KOPT-K1 (cell line): ENCODE results near the gene SERINC4.

Experiments
- H3K27ac ChIP-seq: fragments of 200-600 bp; sonication (generic); 2 replicates; pipeline ENCODE4 v1.5.1; 2016; ENCODE audit warnings: antibody characterized with exemption, mild to moderate bottlenecking, low read depth, low read length; ENCODE audit not compliant: poor library complexity, severe bottlenecking
- H3K36me3 ChIP-seq: fragments of 200-600 bp; sonication (generic); 2 replicates; pipeline ENCODE4 v1.5.1; 2017; ENCODE audit warnings: antibody characterized with exemption, mild to moderate bottlenecking, low read length, moderate library complexity; ENCODE audit not compliant: insufficient read depth
- H3K9me3 ChIP-seq: fragments of 200-600 bp; sonication (generic); 2 replicates; pipeline ENCODE4 v1.5.1; 2017; ENCODE audit warnings: antibody characterized with exemption, low read length, mild to moderate bottlenecking; ENCODE audit not compliant: insufficient read depth, poor library complexity, severe bottlenecking

The SERINC4 gene

DNA sequence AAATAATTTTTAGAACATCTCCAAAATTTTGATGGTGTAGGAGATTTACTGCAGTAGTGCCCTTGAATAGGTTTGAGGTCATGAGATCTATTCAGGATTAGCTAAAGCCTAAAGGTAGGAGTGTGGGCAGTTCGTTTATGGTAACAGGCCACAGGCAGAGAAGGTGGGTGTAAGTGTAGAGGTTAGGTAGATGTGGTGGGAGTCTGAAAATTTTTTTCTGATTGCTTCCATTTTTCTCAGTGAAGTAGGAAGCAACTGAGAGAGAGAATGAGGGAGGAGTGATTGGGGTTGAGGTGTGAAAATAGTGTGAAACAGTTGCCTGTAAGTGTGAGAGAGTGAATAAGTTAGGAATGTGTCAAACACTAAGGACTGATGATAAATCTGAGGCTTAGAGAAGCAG is 21.0 kb downstream of the SERINC4 start:
- peaks cover 1% of the 10 kb centered on the region; the same call in 1 of the 2 replicates for H3K36me3 ChIP-seq
- H3K9me3 ChIP-seq, result no peaks in the 10 kb centered on the region
- no peak overlapping the region for H3K27ac ChIP-seq

- Histone ChIP-seq H3K36me3 (peaks cover 17% of the 10 kb centered on the region), H3K27ac (peak overlapping the region; percentile 80), H3K9me3 (no peaks in the 10 kb centered on the region)
These were observed 22.6 kb downstream of the SERINC4 start for GRCh38 chr15:43777267-43777914.

DNA sequence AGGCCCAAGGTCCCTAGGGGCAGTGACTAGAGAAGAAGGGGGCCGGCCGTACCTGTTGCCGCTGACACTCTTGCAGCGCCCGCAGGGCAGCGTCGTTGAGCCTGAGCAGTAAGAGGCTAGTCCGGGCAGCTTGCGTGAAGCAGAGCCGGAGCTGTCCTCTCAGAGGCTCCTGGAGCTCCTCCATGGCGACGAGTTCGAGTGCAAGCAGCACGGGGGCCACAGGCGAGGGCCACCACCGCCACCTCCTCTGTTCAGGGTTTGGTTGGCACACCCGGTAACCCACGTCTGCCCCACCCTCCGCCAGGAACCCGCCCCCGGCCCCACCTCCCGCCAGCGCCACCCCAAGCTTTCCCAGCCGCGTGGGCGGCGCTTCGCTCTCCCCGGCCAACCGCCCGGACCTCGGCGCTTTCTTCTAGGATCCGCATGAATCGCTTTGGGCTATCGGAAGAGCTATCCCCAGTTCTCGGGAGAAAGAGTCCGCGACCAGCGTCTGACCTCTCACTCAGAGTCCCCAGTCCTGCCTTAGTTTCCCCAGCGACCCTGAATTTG is 23.2 kb downstream of the SERINC4 start, which contains the start of gene ELL3:
TSS of gene ELL3 (minus strand) at position 249 of the 549 bp plus-strand sequence. CDS start at position 184, 65 bp downstream.
- H3K36me3 ChIP-seq, result peaks cover 23% of the 10 kb centered on the region
- H3K9me3 ChIP-seq, result no peaks in the 10 kb centered on the region
- peak within 1 kb of the TSS; percentile 80 for H3K27ac ChIP-seq

DNA sequence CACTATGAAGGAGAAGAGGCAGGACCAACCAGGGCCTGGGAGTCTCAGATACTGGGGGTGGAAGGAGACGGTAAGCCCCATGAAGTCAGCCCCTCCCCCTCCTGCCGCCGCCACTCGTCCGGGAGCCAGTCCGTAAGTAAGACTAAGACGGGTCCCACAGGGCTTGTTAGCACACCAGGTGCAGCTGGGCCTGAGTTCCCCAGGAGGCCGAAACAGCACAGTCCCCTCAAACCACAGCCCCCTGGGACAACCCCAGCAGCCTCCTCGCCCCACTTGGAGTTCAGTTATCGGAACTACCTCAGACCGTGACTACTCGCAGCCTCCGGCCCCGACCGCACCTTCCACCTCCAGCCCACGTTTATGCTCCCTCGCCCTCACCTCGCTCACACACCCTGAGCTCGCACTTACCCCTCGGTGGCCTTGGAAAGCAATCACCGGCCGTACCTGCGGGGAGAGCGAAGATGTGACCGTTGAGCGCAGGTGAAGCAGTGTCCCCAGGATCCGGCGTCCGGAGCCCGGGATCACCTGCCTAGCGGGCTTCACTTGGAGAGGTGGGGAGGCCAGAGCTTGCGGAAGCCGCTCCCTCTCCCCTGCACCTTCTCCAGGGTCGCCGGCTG is 23.8 kb downstream of the SERINC4 start:
- H3K27ac ChIP-seq, result peak overlapping the region; percentile 80
- H3K36me3 ChIP-seq, result peaks cover 29% of the 10 kb centered on the region
- H3K9me3 ChIP-seq, result no peaks in the 10 kb centered on the region

DNA sequence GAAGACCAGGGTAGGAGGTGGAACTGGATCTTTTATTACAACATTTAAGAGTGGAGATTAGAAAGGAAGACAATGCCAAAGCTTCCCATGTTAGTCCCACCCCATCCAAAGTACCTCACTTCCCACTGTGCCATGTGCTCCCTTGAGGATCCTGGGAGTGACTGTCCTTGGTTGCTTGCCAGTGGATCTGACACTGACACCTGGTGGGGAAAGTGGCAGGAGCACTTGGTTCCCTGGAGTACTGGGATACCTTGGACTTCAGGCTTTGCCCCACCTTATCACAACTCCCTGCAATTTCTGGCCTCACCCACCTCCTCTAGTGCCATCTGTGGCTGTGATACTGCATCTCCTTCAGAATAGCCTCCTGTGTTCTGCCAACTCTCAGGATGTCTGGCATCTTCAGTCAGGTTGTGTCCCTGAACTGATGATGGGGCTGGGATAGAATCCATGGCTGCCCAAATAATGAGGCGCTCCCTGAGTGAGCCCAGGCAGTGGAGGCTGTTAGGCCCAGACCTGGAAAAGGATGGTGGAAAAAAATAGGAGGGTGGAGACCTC is 24.5 kb downstream of the SERINC4 start:
- H3K36me3 ChIP-seq, result peaks cover 36% of the 10 kb centered on the region
- no peaks in the 10 kb centered on the region for H3K9me3 ChIP-seq
- H3K27ac ChIP-seq, result no peak overlapping the region

DNA sequence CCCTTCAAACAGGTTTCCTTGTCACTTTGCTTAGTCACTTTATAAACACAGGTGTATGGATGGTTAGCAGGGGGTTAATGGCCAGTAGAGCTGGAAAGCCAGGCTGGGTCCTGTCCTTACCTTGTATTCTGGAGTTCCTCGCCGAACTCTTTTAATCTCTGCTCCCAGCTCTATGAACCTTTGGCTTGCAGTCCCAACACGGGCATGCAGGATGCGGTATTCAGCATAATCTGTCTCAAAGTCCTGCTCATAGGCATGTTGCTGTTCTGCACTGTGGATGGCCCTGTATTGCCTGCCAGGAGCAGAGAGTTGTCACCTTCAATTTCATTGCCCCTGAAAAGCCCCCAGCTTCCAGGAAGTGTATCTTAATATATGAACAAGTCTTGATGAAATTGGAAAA is 26.0 kb downstream of the SERINC4 start:
- Histone ChIP-seq H3K36me3 (peaks cover 51% of the 10 kb centered on the region), H3K9me3 (no peaks in the 10 kb centered on the region), H3K27ac (no peak overlapping the region)

DNA sequence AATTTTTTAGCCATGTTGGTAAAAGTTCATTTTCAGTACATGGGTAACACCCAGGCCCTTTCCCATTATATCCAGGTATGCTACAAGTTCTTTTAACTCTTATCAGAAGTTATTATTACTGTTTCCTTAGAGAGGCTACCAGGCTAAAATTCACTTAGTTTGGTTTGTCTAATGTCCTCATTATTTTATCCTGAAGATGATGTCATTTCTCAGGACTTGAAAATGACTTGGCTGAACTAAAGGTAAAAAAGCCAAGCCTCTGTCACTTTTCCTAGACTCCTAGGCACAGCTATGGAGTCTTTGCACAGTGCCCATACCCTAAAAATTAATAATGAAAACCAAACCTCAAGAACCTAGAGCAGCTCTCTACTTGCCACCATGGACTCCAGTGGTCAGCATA is 27.4 kb downstream of the SERINC4 start:
- Histone ChIP-seq H3K9me3 (no peaks in the 10 kb centered on the region), H3K36me3 (peaks cover 65% of the 10 kb centered on the region), H3K27ac (no peak overlapping the region)

GRCh38 chr15:43771816-43772215 is 28.2 kb downstream of the SERINC4 start:
- Histone ChIP-seq H3K36me3 (peaks cover 73% of the 10 kb centered on the region), H3K27ac (no peak overlapping the region)

DNA sequence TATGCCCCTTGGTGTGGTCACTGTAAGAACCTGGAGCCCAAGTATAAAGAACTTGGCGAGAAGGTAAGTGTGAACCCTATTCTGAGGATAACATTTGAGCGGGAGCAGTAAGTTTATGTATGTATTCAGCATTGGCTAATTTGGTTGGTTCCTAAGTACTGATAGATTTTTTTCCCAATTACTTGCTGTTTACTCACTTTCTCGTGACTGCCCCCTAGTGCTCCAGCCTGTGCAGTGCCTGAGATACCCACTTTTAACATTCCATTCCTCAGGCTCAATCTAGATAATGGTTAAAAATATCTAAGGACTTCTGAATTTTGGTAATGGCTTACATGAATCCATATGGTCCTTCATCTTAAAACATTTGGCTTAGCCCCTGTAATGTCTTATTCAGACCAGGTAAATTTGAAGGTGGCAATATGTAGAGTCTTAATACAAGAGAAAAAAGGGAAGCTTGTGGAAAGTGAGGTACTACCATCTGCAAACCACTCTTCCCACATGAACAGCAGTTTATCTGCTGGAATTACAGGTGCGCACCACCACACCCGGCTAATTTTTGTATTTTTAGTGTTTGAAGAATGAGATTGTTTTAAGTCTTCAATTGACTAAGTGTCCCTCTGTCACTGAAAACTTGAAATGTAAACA is 30.3 kb downstream of the SERINC4 start:
- Histone ChIP-seq H3K36me3 (peaks cover 94% of the 10 kb centered on the region), H3K9me3 (no peaks in the 10 kb centered on the region), H3K27ac (no peak overlapping the region)

More at GRCh38 chr15:43771816-43772215, 28.2 kb downstream of the SERINC4 start:
- no peaks in the 10 kb centered on the region for H3K9me3 ChIP-seq

GRCh38 chr15:43763819-43764446 is 36.1 kb downstream of the SERINC4 start:
- Histone ChIP-seq H3K27ac (no peak overlapping the region), H3K9me3 (no peaks in the 10 kb centered on the region), H3K36me3 (peaks cover 98% of the 10 kb centered on the region)

- H3K27ac ChIP-seq, result no peak overlapping the region
- H3K9me3 ChIP-seq, result no peaks in the 10 kb centered on the region
- H3K36me3 ChIP-seq, result peaks cover 98% of the 10 kb centered on the region
These were observed 37.2 kb downstream of the SERINC4 start for GRCh38 chr15:43762824-43763223.

- H3K36me3 ChIP-seq, result peaks cover 59% of the 10 kb centered on the region
- H3K9me3 ChIP-seq, result no peaks in the 10 kb centered on the region
- no peak overlapping the region for H3K27ac ChIP-seq
These were observed 48.1 kb downstream of the SERINC4 start for GRCh38 chr15:43751885-43752284.

GRCh38 chr15:43749690-43750345 is 50.2 kb downstream of the SERINC4 start:
- H3K27ac ChIP-seq, result peak overlapping the region; percentile 39
- H3K9me3 ChIP-seq, result no peaks in the 10 kb centered on the region
- H3K36me3 ChIP-seq, result peaks cover 38% of the 10 kb centered on the region

DNA sequence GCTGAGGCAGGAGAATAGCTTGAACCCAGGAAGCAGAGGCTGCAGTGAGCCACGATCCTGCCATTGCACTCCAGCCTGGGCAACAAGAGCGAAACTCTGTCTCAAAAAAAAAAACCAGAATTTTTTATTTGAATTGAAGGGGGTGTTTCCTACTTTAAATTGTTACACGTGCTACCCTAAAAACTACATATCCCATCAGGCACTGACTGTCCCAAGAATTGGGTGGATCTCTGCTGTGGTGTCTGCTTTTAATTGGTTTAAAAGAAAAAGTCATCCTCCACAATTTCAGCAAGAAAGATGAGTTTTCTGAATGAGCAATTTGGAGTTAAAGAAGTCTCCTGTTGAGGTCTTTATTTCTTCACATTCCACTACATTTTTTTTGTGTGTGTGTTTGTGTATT is 51.6 kb downstream of the SERINC4 start:
- Histone ChIP-seq H3K36me3 (peaks cover 24% of the 10 kb centered on the region), H3K27ac (no peak overlapping the region), H3K9me3 (no peaks in the 10 kb centered on the region)
